ENCODE data around the gene SORBS1. TPM values are rescaled to one million over a fixed set of nuclear protein-coding genes. Genes with fewer than 3 reads are reported as not detected.

SORBS1 gene
- polyA plus RNA-seq, 6 donors from 2014 or later = 0.13 to 0.94 TPM; not detected in 4

DNA sequence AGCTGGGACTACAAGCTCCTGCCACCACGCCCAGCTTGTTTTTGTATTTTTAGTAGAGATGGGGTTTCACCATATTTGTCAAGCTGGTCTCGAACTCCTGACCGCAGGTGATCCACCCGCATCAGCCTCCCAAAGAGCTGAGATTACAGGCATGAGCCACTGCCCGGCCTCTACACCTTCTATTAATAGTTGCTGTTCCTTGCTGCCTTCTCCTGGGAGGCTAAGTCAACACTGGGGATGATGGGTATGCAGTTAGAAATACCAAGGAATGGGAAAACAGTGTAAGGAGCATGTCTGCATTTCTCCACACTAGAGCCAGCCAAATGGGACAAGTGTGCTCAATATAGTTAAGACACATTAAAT is 173.1 kb downstream of the SORBS1 start:
- DNase-seq (no peak), ATAC-seq (ENCODE audit: low read depth in 2 of 2) (no peak)
- H3K36me3 Mint-ChIP-seq = no peaks in the 10 kb centered on the region
- H3K4me1 Mint-ChIP-seq = peaks cover 3 to 14% (median 13%) of the 10 kb centered on the region in 3 donors
- no peak overlapping the region for H3K4me3 Mint-ChIP-seq
- peaks cover 0 to 2% (median 0%) of the 10 kb centered on the region in 7 donors for H3K9me3 Mint-ChIP-seq
- H3K27ac Mint-ChIP-seq = peak overlapping the region in 3 of 6 donors; percentile 15 to 80 (median 54)
- peaks cover 0 to 3% (median under 1%) of the 10 kb centered on the region in 3 donors for H3K27me3 Mint-ChIP-seq

DNA sequence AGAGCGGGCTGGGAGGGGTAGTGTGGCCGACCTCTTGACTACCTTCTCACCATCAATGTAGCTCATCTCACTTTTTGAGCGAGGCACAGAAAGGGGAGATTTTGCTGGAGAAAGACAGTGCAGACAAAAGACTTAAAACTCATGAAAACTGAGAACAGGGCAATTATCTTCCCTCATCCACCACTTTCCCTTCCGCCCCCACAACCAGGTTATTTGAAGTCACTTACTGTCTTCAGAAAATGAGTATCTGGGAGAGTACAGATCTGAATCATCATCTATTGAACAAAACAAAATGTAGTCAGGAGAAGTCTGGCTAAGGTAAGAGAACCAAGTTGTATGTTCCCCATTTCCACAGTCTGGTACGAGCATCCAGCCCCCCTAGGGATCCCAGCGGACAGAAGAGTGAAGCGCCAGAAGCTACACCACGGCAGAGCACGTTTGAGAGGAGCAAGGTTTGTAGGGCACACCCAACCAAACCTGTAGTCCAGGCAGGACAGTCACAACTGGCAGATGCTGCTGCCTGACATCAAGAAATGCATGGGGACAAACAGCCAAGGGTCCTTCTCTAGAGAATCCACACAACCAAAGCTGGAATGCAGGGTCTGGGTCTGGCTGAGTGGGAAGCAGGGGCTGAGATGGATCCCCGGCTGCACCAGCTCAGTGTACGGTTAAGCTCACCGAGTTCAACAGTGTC is 177.0 kb downstream of the SORBS1 start:
- Mint-ChIP-seq H3K9me3 (peaks cover 0 to 2% (median 0%) of the 10 kb centered on the region in 7 donors), H3K27me3 (peaks cover 0 to 17% (median 5%) of the 10 kb centered on the region in 3 donors), H3K27ac (peak overlapping the region in 1 of 6 donors; percentile 68), H3K4me3 (no peak overlapping the region), H3K4me1 (peaks cover 3 to 14% (median 13%) of the 10 kb centered on the region in 3 donors), H3K36me3 (no peaks in the 10 kb centered on the region)
- ATAC-seq (ENCODE audit: low read depth in 2 of 2) (no peak), DNase-seq (no peak)

DNA sequence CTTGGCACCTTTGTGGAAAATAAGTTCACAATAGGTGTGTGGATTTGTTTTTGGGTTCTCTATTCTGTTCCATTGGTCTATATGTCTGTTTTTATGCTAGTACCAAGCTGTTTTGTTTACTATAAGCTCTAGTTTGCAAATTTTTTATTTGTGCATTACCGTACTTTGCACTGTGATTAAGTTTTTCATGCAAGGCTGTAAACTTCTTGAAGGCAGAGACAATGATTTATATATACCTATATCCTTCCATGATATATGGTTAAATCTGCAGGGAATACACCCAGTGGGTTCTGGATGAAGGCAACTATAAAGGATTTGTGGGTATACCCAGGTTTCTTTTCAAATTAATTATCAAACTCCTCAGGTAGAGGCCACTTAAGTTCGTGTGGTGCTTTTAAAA is 178.6 kb downstream of the SORBS1 start:
- Mint-ChIP-seq H3K27ac (no peak overlapping the region), H3K4me3 (no peak overlapping the region), H3K9me3 (peaks cover 0 to 2% (median 0%) of the 10 kb centered on the region in 7 donors), H3K27me3 (peaks cover 0 to 21% (median 5%) of the 10 kb centered on the region in 3 donors), H3K36me3 (no peaks in the 10 kb centered on the region), H3K4me1 (peaks cover 3 to 7% (median 6%) of the 10 kb centered on the region in 3 donors)
- ATAC-seq (ENCODE audit: low read depth in 2 of 2) = no peak
- DNase-seq = no peak

DNA sequence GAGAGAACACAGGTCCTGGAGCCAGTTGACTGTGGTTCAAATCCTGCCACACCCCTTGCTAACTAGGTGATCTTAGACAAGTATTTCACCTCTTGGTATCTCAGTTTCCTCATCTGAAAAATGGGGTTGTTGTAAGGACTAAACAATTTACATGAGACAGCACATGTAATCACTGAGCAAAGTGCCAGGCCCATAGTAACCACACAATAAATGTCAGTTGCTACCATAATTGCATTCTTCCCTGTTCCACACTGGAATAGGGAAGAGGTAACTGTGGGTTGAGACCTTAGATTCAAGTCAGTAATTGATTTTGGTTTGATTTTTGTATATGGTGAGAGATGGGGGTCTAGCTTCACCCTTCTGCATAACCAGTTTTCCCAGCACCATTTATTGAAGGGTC is 179.0 kb downstream of the SORBS1 start:
- H3K27me3 Mint-ChIP-seq = peaks cover 0 to 21% (median 5%) of the 10 kb centered on the region in 3 donors
- H3K36me3 Mint-ChIP-seq = no peaks in the 10 kb centered on the region
- ATAC-seq (ENCODE audit: low read depth in 2 of 2) (no peak), DNase-seq (no peak)
- no peak overlapping the region for H3K4me3 Mint-ChIP-seq
- H3K9me3 Mint-ChIP-seq = peaks cover 0 to 2% (median 0%) of the 10 kb centered on the region in 7 donors
- peaks cover 2 to 4% (median 3%) of the 10 kb centered on the region in 3 donors for H3K4me1 Mint-ChIP-seq
- no peak overlapping the region for H3K27ac Mint-ChIP-seq

DNA sequence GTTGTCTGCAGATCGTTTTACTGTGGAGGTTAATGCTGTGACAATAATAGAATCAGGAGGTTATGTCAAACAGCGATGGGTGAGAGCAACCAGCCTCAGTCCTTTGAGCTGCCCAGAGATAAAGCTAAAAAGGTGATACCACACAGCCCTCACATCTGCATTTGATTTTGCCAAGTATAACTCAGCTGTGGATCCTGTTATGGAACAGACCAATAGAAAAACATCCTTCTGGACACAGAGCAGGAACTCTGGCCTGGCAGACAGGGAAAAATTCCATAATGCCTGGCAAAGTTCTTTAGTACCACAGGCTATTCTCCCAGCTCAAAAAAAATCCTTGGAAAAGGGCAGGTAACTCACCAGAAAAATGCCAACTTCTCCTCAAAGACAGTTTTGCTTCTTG is 183.2 kb downstream of the SORBS1 start:
- Mint-ChIP-seq H3K4me1 (no peaks in the 10 kb centered on the region), H3K27ac (no peak overlapping the region), H3K27me3 (peaks cover 0 to 27% (median 4%) of the 10 kb centered on the region in 3 donors), H3K9me3 (peaks cover 3 to 16% (median 8%) of the 10 kb centered on the region in 7 donors), H3K36me3 (peaks cover 0 to 7% of the 10 kb centered on the region in 2 donors), H3K4me3 (no peak overlapping the region)
- DNase-seq (no peak), ATAC-seq (ENCODE audit: low read depth in 2 of 2) (no peak)

DNA sequence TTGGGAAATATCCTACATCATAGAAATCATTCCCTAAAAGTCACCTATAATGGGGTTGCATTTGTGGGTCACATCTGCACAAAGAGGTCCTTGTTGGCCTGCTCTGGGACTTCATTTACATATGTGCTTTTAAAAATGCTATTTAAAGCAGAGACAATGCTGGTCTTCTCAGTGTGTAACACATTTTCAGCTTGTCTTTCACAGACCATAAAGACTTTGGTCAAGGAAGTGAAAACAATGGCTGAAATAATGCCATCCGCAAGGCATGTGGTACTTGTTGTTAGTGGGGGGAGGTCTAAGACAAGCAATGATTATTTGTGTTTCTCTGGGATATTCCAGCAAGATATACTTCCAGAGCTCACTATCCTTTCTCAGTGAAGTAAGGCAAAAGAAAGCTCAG is 185.8 kb downstream of the SORBS1 start:
- Mint-ChIP-seq H3K36me3 (peaks cover 5 to 7% of the 10 kb centered on the region in 2 donors), H3K27ac (no peak overlapping the region), H3K4me3 (no peak overlapping the region), H3K9me3 (peaks cover 3 to 16% (median 8%) of the 10 kb centered on the region in 7 donors), H3K4me1 (no peaks in the 10 kb centered on the region), H3K27me3 (peaks cover 18 to 38% (median 19%) of the 10 kb centered on the region in 3 donors)
- no peak for DNase-seq
- ATAC-seq (ENCODE audit: low read depth in 2 of 2) = no peak

DNA sequence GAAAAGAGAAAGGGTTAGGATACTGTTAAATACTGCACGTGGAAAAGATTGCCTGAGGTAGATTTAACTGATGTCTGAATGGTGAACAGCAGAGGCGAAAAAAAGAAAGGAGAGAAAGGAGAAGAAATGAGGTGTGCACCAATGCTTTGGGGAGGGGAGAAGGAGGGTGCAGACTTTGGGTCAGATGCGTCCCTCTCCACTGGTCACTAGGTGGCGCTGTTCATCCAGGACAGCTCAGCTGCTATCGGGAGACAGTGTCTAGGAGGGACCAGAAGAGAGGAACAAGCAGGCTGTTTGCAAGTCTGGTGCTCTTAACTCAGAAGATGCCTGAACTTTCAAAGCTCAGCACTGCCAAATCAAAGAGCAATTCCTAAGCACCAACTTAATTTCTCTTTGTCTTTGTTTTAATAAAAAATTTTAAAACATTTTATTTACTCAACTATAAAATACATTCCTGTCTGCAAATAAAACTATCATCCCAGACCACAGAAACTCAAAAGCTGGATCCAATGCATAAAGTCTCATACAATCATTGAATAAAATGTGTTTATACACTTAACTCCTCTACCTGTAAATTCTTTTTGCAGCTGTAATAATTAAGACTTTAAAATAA is 186.5 kb downstream of the SORBS1 start:
- peak; percentile 79 to 84 for ATAC-seq (ENCODE audit: low read depth in 2 of 2)
- no peaks in the 10 kb centered on the region for H3K4me1 Mint-ChIP-seq
- peaks cover 3 to 16% (median 8%) of the 10 kb centered on the region in 7 donors for H3K9me3 Mint-ChIP-seq
- peak overlapping the region in 1 of 8 donors; percentile 13 for H3K4me3 Mint-ChIP-seq
- H3K27ac Mint-ChIP-seq = peak overlapping the region in 1 of 6 donors; percentile 79
- peak; percentile 29 for DNase-seq
- peaks cover 25 to 34% (median 26%) of the 10 kb centered on the region in 3 donors for H3K27me3 Mint-ChIP-seq
- H3K36me3 Mint-ChIP-seq = peaks cover 5 to 7% of the 10 kb centered on the region in 2 donors

DNA sequence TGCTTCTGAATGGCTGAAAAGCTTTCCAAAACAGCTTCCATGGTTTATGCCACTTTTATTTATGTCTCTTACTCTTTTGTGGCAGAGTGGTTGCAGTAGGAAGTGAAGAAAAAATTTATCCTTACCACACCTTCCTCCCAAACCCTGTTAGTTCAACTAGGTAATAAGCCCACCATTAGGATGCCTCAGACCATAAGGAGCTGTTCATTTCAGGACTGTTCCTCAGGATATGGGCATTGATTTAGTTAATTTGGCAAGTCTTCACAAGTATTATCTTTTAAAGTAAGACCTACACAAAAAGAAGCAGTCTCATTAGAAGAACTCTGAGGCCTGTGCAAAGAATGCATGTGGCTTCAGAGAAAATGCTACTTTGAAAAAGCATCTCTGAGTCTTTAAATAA is 187.5 kb downstream of the SORBS1 start:
- DNase-seq = no peak
- Mint-ChIP-seq H3K4me3 (no peak overlapping the region), H3K4me1 (no peaks in the 10 kb centered on the region), H3K27ac (no peak overlapping the region), H3K36me3 (peaks cover 5 to 7% of the 10 kb centered on the region in 2 donors), H3K27me3 (peaks cover 36 to 40% (median 36%) of the 10 kb centered on the region in 3 donors), H3K9me3 (peaks cover 3 to 16% (median 8%) of the 10 kb centered on the region in 7 donors)
- ATAC-seq (ENCODE audit: low read depth in 2 of 2) = no peak

DNA sequence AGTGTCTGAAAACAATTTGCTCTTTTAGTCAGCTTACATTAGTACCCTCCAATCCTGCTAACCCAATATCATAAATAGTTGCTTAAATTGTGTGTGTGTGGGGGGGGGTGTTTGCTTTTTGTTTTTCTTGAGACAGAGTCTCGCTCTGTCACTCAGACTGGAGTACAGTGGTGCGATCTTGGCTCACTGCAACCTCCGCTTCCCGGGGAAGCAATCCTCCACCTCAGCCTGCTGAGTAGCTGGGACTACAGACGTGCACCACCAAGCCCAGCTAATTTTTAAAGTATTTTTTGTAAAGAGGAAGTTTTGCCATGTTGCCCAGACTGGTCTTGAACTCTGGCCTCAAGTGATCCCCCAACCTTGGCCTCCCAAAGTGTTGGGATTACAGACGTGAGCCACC is 196.8 kb downstream of the SORBS1 start:
- H3K4me1 Mint-ChIP-seq = peaks cover 11 to 18% (median 13%) of the 10 kb centered on the region in 3 donors
- H3K36me3 Mint-ChIP-seq = no peaks in the 10 kb centered on the region
- H3K27ac Mint-ChIP-seq = no peak overlapping the region
- no peaks in the 10 kb centered on the region for H3K9me3 Mint-ChIP-seq
- H3K27me3 Mint-ChIP-seq = peaks cover 14 to 15% (median 14%) of the 10 kb centered on the region in 3 donors
- no peak for ATAC-seq (ENCODE audit: low read depth in 2 of 2)
- H3K4me3 Mint-ChIP-seq = no peak overlapping the region
- DNase-seq = no peak

DNA sequence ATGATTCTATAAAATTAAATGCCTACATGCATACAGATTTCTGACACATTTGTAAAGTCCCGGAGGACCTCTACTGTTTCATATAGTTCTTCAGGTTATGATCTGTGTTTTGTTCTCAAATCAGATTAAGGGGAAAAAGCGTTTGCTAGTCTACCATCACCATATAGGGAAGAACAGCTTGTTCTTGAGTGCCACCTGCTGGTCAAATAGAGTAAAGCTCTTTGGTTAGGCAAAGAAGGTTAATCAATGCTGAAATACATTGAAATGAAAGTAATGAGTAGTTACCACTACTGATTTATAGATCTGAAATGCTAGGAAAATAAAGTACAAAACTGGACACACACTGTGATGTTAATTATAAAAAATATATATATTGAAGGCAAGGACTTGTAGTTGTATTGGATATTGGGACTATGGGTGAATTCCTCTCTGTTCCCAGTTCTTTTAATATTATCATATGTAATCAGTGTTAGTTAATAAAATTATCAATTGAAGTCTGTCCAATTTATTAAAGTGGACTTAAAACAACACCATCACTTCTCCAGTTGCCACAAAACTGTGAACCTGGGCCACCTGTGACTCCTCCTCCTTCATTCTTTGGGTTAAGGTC is 197.8 kb downstream of the SORBS1 start:
- ATAC-seq (ENCODE audit: low read depth in 2 of 2) (peak; percentile 86 to 91), DNase-seq (peak; percentile 66)
- Mint-ChIP-seq H3K4me3 (no peak overlapping the region), H3K27ac (peak overlapping the region in 2 of 6 donors; percentile 8 to 36), H3K36me3 (no peaks in the 10 kb centered on the region), H3K4me1 (peaks cover 11 to 18% (median 13%) of the 10 kb centered on the region in 3 donors), H3K27me3 (peaks cover 4 to 5% (median 5%) of the 10 kb centered on the region in 3 donors), H3K9me3 (no peaks in the 10 kb centered on the region)

DNA sequence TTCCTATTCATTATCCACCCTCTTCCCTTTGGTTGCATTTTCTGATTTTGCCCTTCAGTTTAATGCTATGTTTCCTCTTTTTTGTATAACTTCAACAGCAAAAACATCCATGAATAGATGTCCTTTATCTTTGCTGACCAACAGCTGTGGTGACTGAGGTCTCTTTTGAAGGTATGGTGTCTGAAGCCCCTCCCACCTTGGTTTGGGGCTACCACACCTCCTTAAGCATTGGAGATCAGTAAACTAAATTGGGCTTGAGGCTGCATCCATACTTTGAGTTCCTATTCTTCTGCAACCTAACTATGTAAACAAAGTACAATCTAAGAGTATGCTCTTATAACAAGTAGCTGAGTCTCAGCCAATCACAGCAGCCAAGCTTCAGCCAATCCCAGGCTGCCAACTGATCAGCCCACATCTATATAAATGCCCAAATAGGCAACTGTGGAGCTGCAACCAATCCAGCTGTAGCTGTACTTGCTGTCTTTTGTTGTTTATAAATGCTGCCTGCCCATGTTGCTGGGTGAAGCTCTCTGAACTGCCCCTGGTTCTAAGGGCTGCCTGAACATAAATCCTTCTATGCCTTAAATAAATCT is 201.0 kb downstream of the SORBS1 start:
- DNase-seq (no peak), ATAC-seq (ENCODE audit: low read depth in 2 of 2) (no peak)
- Mint-ChIP-seq H3K27me3 (peaks cover 0 to 3% (median 0%) of the 10 kb centered on the region in 3 donors), H3K27ac (peak overlapping the region in 3 of 6 donors; percentile 47 to 83 (median 69)), H3K36me3 (no peaks in the 10 kb centered on the region), H3K4me3 (no peak overlapping the region), H3K4me1 (peaks cover 11 to 23% (median 13%) of the 10 kb centered on the region in 3 donors), H3K9me3 (no peaks in the 10 kb centered on the region)

DNA sequence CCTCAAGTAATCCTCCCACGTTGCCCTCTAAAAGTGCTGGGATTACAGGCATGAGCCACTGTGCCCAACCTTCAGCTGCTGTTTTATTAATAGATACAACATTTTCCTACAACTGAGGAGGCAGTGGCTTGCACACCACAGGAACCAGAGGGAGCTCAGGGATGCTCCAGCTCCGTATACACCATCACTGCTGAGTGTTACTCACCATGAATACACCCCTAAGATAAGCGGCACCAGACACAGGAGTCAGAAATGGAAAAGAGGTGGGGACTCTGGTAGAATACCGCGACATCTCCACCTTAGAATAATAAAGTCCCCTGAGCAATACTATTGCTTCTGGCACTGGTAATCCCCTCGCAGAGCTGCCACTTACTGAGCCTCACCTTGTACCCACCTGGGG is 201.7 kb downstream of the SORBS1 start:
- H3K9me3 Mint-ChIP-seq = no peaks in the 10 kb centered on the region
- peaks cover 15 to 23% (median 16%) of the 10 kb centered on the region in 3 donors for H3K4me1 Mint-ChIP-seq
- peak overlapping the region in 1 of 6 donors; percentile 47 for H3K27ac Mint-ChIP-seq
- H3K27me3 Mint-ChIP-seq = peaks cover 0 to 3% (median 0%) of the 10 kb centered on the region in 3 donors
- DNase-seq (no peak), ATAC-seq (ENCODE audit: low read depth in 2 of 2) (no peak)
- H3K4me3 Mint-ChIP-seq = no peak overlapping the region
- H3K36me3 Mint-ChIP-seq = no peaks in the 10 kb centered on the region

Data from naive B cell (primary cell).